ENCODE data around the gene MAVS. TPM values are rescaled to one million over a fixed set of nuclear protein-coding genes. Genes with fewer than 3 reads are reported as not detected.

Gene MAVS
- total RNA-seq, 6 experiments from 2014 or later: 38.8 to 44.8 (median 40.6) TPM

GRCh38 chr20:3820048-3820900 is 26.4 kb upstream of the MAVS start, which contains the start of gene AP5S1:
Gene AP5S1 (plus strand): TSS chr20:3820547. CDS start chr20:3822118, 1,571 bp downstream.
- DNase-seq: peak; percentile 92
- peak; percentile 99 for TF ChIP-seq CTCF (IDR thresholded peaks at IDR 0.05)
- H3K27ac Mint-ChIP-seq: peak within 1 kb of the TSS; percentile 99
- peaks cover 19% of the 10 kb centered on the region; the same call in 1 of the 2 replicates for H3K36me3 Mint-ChIP-seq (ENCODE audit: low read depth)
- H3K27me3 Mint-ChIP-seq (ENCODE audit: insufficient read depth): no peaks in the 10 kb centered on the region; the same call in 1 of the 2 replicates
- no peaks in the 10 kb centered on the region for H3K9me3 Mint-ChIP-seq
- peaks cover 29% of the 10 kb centered on the region for H3K4me1 Mint-ChIP-seq (ENCODE audit: low read depth)
- peak within 1 kb of the TSS; percentile 97 for H3K4me3 Mint-ChIP-seq

DNA sequence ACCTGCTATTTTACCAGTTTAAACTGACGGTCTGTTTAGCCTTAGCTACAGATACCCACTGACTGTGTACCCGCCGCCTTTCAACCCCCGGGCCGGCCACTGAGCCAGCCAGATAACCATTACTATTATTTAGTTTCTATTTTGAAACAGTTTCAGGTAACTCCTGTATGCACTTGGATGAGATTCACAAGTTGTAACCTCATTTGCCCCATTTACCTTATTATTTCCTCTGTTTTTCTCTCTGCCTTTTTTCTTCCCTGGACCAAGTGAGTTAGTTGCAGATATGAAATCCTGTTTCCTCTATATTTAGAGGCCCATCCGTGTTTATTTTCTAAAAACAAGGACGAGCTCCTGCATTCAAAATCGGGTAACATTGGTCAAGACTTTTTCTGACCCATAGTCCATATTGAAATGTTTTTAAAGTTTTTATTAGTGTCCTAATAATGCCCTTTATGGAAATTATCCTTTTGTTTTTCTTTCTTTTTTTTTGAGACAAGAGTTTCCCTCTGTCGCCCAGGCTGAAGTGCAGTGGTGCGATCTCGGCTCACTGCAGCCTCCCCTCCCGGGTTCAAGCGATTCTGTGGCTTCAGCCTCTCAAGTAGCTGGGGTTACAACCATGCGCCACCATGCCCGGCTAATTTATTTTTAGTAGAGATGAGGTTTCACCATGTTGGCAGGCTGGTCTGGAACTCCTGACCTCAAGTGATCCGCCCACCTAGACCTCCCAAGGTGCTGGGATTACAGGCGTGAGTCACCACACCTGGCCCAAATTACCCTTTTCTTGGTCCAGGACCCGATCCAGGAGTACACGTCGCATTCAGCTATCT is 25.5 kb upstream of the MAVS start:
- Mint-ChIP-seq H3K27ac (peak overlapping the region; percentile 99), H3K4me1 (ENCODE audit: low read depth) (peaks cover 29% of the 10 kb centered on the region), H3K9me3 (no peaks in the 10 kb centered on the region), H3K36me3 (ENCODE audit: low read depth) (peaks cover 21% of the 10 kb centered on the region; the same call in 1 of the 2 replicates), H3K27me3 (ENCODE audit: insufficient read depth) (no peaks in the 10 kb centered on the region), H3K4me3 (peak overlapping the region; percentile 97)
- TF ChIP-seq CTCF (IDR thresholded peaks at IDR 0.05): no peak
- no peak for DNase-seq

- TF ChIP-seq CTCF (IDR thresholded peaks at IDR 0.05): no peak
- peaks cover 30% of the 10 kb centered on the region for H3K36me3 Mint-ChIP-seq (ENCODE audit: low read depth)
- peak overlapping the region; percentile 99 for H3K27ac Mint-ChIP-seq
- no peaks in the 10 kb centered on the region for H3K27me3 Mint-ChIP-seq (ENCODE audit: insufficient read depth)
- H3K4me1 Mint-ChIP-seq (ENCODE audit: low read depth): peaks cover 29% of the 10 kb centered on the region
- H3K4me3 Mint-ChIP-seq: peak overlapping the region; percentile 97
- no peaks in the 10 kb centered on the region for H3K9me3 Mint-ChIP-seq
- DNase-seq: no peak
Measured at GRCh38 chr20:3821996-3822395, 24.6 kb upstream of the MAVS start.

GRCh38 chr20:3823881-3824280 is 22.8 kb upstream of the MAVS start:
- H3K9me3 Mint-ChIP-seq: no peaks in the 10 kb centered on the region
- H3K27me3 Mint-ChIP-seq (ENCODE audit: insufficient read depth): no peaks in the 10 kb centered on the region; the same call in 1 of the 2 replicates
- H3K27ac Mint-ChIP-seq: no peak overlapping the region
- peaks cover 38% of the 10 kb centered on the region for H3K36me3 Mint-ChIP-seq (ENCODE audit: low read depth)
- no peak for DNase-seq
- H3K4me1 Mint-ChIP-seq (ENCODE audit: low read depth): peaks cover 25% of the 10 kb centered on the region
- no peak overlapping the region for H3K4me3 Mint-ChIP-seq
- TF ChIP-seq CTCF (IDR thresholded peaks at IDR 0.05): no peak

DNA sequence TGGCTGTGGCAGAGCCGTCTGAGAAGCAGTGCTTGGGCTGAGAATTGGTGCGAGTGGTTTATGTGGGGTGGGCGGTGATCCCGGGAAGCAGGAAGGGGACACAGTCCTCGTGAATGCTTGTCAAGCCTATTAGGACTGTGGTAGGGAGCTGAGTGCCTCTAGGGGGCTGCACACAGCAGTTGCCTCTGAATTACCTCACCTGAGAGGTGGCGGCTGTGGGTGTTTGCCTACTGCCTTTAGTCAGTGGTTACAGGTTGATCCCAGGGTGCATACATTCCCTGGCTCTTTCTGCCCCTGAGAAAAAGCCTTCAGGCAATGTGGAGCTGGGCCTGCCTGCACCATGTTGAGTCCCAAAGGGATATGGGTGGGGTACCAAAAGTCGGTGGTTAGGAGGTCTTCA is 21.1 kb upstream of the MAVS start:
- H3K27ac Mint-ChIP-seq: no peak overlapping the region
- H3K4me1 Mint-ChIP-seq (ENCODE audit: low read depth): peaks cover 13% of the 10 kb centered on the region
- no peaks in the 10 kb centered on the region; the same call in 1 of the 2 replicates for H3K27me3 Mint-ChIP-seq (ENCODE audit: insufficient read depth)

More for the DNA sequence above, 21.1 kb upstream of the MAVS start:
- TF ChIP-seq CTCF (IDR thresholded peaks at IDR 0.05): no peak
- DNase-seq: no peak
- Mint-ChIP-seq H3K4me3 (no peak overlapping the region), H3K9me3 (no peaks in the 10 kb centered on the region), H3K36me3 (ENCODE audit: low read depth) (peaks cover 38% of the 10 kb centered on the region)
